Neural cell (in vitro differentiated cells): Measurements from ENCODE around the gene NR1H2. TPM values are rescaled to one million over a fixed set of nuclear protein-coding genes. Genes with fewer than 3 reads are reported as not detected.

Experiments used
- H2AFZ ChIP-seq: fragments of 200-600, 300-800 bp; sonication (generic), shearing (Covaris generic); 2 replicates; pipeline ENCODE4 v1.6.0; 2014; ENCODE audit warnings: low read depth, mild to moderate bottlenecking, antibody characterized with exemption, low read length, moderate library complexity
- H3F3A ChIP-seq: fragments of 200-600 bp; shearing (Covaris generic); 2 replicates; pipeline ENCODE4 v1.6.1; 2016; ENCODE audit warnings: mild to moderate bottlenecking, moderate library complexity, mixed read lengths, antibody characterized with exemption, low read length; ENCODE audit not compliant: insufficient read depth, poor library complexity, severe bottlenecking
- H3K27ac ChIP-seq: fragments of 200-600, 300-800 bp; sonication (generic), shearing (Covaris generic); 2 replicates; pipeline ENCODE4 v1.5.1; 2014; ENCODE audit warnings: mild to moderate bottlenecking, low read length, moderate library complexity
- H3K27me3 ChIP-seq: fragments of 300-800, 200-600 bp; sonication (generic), shearing (Covaris generic); 2 replicates; pipeline ENCODE4 v1.6.0; 2014; ENCODE audit warnings: mild to moderate bottlenecking, low read depth, low read length, moderate library complexity; ENCODE audit not compliant: insufficient read depth
- H3K36me3 ChIP-seq: fragments of 300-800, 200-600 bp; sonication (generic), shearing (Covaris generic); 2 replicates; pipeline ENCODE4 v1.5.1; 2014; ENCODE audit warnings: mild to moderate bottlenecking, antibody characterized with exemption, low read length, moderate library complexity; ENCODE audit not compliant: insufficient read depth
- H3K4me2 ChIP-seq: fragments of 300-800, 200-600 bp; sonication (generic), shearing (Covaris generic); 2 replicates; pipeline ENCODE4 v1.6.0; 2014; ENCODE audit warnings: mild to moderate bottlenecking, low read length
- H3K4me3 ChIP-seq: fragments of 300-800, 200-600 bp; sonication (generic), shearing (Covaris generic); 2 replicates; pipeline ENCODE4 v1.5.1; 2014; ENCODE audit warnings: mild to moderate bottlenecking, low read length, moderate library complexity
- H3K79me2 ChIP-seq: fragments of 200-600 bp; shearing (Covaris generic); replicated peaks from 2 replicates; pipeline ENCODE4 v1.6.0; 2014; ENCODE audit warnings: mild to moderate bottlenecking, low read length, moderate library complexity; ENCODE audit not compliant: insufficient read depth
- H3K9ac ChIP-seq: fragments of 300-800, 200-600 bp; sonication (generic), shearing (Covaris generic); 2 replicates; pipeline ENCODE4 v1.6.1; 2016; ENCODE audit warnings: mild to moderate bottlenecking, low read length, mixed read lengths
- H3K9me2 ChIP-seq: fragments of 200-600 bp; shearing (Covaris generic); 2 replicates; pipeline ENCODE4 v1.6.1; 2016; ENCODE audit warnings: mild to moderate bottlenecking, low read length, mixed read lengths; ENCODE audit not compliant: insufficient read depth
- H3K9me3 ChIP-seq: fragments of 200-600, 300-800 bp; sonication (generic), shearing (Covaris generic); 2 replicates; pipeline ENCODE4 v1.6.1; 2016; ENCODE audit warnings: mild to moderate bottlenecking, mixed run types, low read length, moderate library complexity, mixed read lengths
- H4K20me1 ChIP-seq: fragments of 200-600 bp; shearing (Covaris generic); 2 replicates; pipeline ENCODE4 v1.6.1; 2016; ENCODE audit warnings: mild to moderate bottlenecking, mixed run types; ENCODE audit not compliant: insufficient read depth
- EP300 ChIP-seq: fragments of 450-650 bp; conservative IDR thresholded peaks from 2 replicates; pipeline ENCODE4 v1.6.1; 2014; ENCODE audit warnings: antibody characterized with exemption, mild to moderate bottlenecking, moderate library complexity; ENCODE audit not compliant: poor library complexity, severe bottlenecking
- EZH2 ChIP-seq: fragments of 200-600, 300-800 bp; shearing (Covaris generic), sonication (generic); IDR thresholded peaks from 2 replicates; pipeline ENCODE4 v1.6.1; 2014; ENCODE audit warnings: antibody characterized with exemption, low read length, borderline replicate concordance, mild to moderate bottlenecking; ENCODE audit not compliant: insufficient read depth, poor library complexity, severe bottlenecking
- MXI1 ChIP-seq: fragments of 450-650 bp; conservative IDR thresholded peaks from 2 replicates; pipeline ENCODE4 v1.6.1; 2014; ENCODE audit warnings: antibody characterized with exemption, mild to moderate bottlenecking; ENCODE audit not compliant: poor library complexity, severe bottlenecking
- POLR2AphosphoS5 ChIP-seq: IDR thresholded peaks from 2 replicates; pipeline ENCODE4 v1.6.1; 2012
- RAD21 ChIP-seq: fragments of 450-650 bp; conservative IDR thresholded peaks from 2 replicates; pipeline ENCODE4 v1.6.1; 2014; ENCODE audit warnings: antibody characterized with exemption, mild to moderate bottlenecking, moderate library complexity
- SMC3 ChIP-seq: fragments of 450-650 bp; conservative IDR thresholded peaks from 2 replicates; pipeline ENCODE4 v1.6.1; 2014; ENCODE audit warnings: antibody characterized with exemption, mild to moderate bottlenecking, moderate library complexity; ENCODE audit not compliant: poor library complexity
- TAF1 ChIP-seq: IDR thresholded peaks from 2 replicates; pipeline ENCODE4 v1.6.1; 2012; ENCODE audit warnings: low read depth
- polyA plus RNA-seq: library from polyadenylated mRNA; depleted of rRNA; stranded (reverse); fragments of >200 nt; gene quantifications from 2 replicates; pipeline ENCODE4 v1.2.3, GENCODE V29; 2014
- TF ChIP-seq, protein P1 (sequence below): IDR thresholded peaks from 2 replicates; pipeline ENCODE4 v1.6.1; 2012; ENCODE audit warnings: borderline replicate concordance
- TF ChIP-seq, protein P2 (sequence below): fragments of 450-650 bp; IDR thresholded peaks from 2 replicates; pipeline ENCODE4 v1.5.1; 2014; ENCODE audit warnings: antibody characterized with exemption, mild to moderate bottlenecking, moderate library complexity; ENCODE audit not compliant: poor library complexity, severe bottlenecking

The NR1H2 gene
- polyA plus RNA-seq, 1 donor from 2014 or later = 18.5 TPM

DNA sequence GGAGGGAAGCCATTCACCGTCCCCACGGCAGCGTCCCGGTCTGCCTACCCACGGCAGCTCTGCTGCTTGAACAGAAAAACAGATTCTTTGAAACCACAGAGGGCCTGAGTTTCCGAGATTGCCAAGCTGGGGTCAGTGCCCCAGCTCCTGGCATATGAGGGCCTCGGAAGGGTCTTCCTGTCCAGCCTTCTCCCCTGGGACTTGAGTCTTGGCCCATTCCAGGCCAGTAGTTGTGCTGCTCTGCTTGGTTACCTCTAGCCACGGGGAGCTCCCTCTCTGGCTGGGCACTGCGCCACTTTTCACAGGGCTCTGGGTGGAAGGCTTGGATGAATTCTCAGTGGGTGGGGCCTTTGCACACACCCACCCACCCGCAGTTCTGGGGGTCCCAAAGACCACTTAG is 33.9 kb downstream of the NR1H2 start:
- Histone ChIP-seq H4K20me1 (no peaks in the 10 kb centered on the region), H3F3A (no peaks in the 10 kb centered on the region), H3K4me2 (no peak overlapping the region), H3K27ac (no peak overlapping the region), H3K27me3 (no peaks in the 10 kb centered on the region), H3K9ac (no peak overlapping the region), H3K4me3 (no peak overlapping the region), H3K36me3 (no peaks in the 10 kb centered on the region), H2AFZ (no peak overlapping the region), H3K9me3 (no peaks in the 10 kb centered on the region), H3K79me2 (no peaks in the 10 kb centered on the region), H3K9me2 (no peaks in the 10 kb centered on the region)
- TF ChIP-seq SMC3 (no peak), EZH2 (no peak), EP300 (no peak), TAF1 (no peak), RAD21 (no peak), POLR2AphosphoS5 (no peak), MXI1 (no peak)
- TF ChIP-seq, protein P1, sequence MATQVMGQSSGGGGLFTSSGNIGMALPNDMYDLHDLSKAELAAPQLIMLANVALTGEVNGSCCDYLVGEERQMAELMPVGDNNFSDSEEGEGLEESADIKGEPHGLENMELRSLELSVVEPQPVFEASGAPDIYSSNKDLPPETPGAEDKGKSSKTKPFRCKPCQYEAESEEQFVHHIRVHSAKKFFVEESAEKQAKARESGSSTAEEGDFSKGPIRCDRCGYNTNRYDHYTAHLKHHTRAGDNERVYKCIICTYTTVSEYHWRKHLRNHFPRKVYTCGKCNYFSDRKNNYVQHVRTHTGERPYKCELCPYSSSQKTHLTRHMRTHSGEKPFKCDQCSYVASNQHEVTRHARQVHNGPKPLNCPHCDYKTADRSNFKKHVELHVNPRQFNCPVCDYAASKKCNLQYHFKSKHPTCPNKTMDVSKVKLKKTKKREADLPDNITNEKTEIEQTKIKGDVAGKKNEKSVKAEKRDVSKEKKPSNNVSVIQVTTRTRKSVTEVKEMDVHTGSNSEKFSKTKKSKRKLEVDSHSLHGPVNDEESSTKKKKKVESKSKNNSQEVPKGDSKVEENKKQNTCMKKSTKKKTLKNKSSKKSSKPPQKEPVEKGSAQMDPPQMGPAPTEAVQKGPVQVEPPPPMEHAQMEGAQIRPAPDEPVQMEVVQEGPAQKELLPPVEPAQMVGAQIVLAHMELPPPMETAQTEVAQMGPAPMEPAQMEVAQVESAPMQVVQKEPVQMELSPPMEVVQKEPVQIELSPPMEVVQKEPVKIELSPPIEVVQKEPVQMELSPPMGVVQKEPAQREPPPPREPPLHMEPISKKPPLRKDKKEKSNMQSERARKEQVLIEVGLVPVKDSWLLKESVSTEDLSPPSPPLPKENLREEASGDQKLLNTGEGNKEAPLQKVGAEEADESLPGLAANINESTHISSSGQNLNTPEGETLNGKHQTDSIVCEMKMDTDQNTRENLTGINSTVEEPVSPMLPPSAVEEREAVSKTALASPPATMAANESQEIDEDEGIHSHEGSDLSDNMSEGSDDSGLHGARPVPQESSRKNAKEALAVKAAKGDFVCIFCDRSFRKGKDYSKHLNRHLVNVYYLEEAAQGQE = no peak
- TF ChIP-seq, protein P2, sequence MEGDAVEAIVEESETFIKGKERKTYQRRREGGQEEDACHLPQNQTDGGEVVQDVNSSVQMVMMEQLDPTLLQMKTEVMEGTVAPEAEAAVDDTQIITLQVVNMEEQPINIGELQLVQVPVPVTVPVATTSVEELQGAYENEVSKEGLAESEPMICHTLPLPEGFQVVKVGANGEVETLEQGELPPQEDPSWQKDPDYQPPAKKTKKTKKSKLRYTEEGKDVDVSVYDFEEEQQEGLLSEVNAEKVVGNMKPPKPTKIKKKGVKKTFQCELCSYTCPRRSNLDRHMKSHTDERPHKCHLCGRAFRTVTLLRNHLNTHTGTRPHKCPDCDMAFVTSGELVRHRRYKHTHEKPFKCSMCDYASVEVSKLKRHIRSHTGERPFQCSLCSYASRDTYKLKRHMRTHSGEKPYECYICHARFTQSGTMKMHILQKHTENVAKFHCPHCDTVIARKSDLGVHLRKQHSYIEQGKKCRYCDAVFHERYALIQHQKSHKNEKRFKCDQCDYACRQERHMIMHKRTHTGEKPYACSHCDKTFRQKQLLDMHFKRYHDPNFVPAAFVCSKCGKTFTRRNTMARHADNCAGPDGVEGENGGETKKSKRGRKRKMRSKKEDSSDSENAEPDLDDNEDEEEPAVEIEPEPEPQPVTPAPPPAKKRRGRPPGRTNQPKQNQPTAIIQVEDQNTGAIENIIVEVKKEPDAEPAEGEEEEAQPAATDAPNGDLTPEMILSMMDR = no peak

DNA sequence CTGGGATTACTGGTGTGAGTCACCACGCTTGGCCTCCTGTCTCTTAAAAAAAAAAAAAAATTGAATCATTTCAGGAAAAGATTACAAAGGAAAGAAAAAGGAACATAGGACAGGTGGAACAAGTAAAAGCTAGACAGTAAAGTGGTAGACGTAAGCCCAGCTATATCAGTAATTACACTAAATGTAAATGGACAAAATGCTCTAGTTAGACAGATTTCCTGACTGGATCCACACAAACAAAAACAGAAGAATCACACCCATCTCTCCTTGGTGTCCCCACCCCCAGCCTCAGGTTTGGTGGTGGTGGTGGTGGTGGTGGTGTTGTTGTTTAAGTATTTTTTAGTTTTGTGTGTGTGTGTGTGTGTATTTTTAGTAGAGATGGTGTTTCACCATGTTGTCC is 36.2 kb downstream of the NR1H2 start:
- Histone ChIP-seq H3K4me3 (no peak overlapping the region), H3K79me2 (no peaks in the 10 kb centered on the region), H3F3A (no peaks in the 10 kb centered on the region), H3K9me2 (no peaks in the 10 kb centered on the region), H4K20me1 (no peaks in the 10 kb centered on the region), H3K27me3 (no peaks in the 10 kb centered on the region), H3K27ac (no peak overlapping the region), H3K36me3 (no peaks in the 10 kb centered on the region), H3K9ac (no peak overlapping the region), H2AFZ (no peak overlapping the region), H3K9me3 (no peaks in the 10 kb centered on the region), H3K4me2 (no peak overlapping the region)
- TF ChIP-seq TAF1 (no peak), POLR2AphosphoS5 (no peak), EP300 (no peak), MXI1 (no peak), RAD21 (no peak), EZH2 (no peak), SMC3 (no peak)
- TF ChIP-seq, protein P2 = no peak
- TF ChIP-seq, protein P1 = no peak
